ENCODE results near the gene C19orf44.

DNA sequence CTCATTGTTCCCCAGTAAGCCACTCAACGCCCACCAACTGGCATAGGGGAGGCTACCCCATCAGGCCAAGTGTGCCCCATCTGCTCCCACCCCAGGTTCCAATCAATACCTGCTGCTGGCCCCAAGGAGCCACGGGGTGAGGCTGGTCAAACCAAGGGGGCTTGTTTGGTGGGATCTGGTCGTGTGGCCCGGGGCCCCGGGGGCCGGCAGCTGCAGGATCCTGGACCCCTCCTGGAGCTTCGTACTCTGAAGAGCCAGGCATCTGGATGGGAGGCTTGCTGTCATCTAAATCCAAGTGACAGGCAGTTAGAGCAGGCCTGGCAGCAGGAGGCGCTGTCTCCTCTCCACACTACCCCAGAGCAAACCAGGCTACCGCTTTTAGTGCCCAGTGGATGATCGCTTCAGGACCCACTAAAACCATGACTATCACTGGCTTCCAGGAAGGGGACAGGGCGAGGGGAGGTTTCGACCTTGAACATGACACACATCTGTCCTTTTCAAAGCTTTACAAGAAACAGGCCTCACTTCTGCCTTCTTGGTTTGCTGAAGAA, 31.9 kb downstream of the C19orf44 start:
- TF ChIP-seq, protein P1, sequence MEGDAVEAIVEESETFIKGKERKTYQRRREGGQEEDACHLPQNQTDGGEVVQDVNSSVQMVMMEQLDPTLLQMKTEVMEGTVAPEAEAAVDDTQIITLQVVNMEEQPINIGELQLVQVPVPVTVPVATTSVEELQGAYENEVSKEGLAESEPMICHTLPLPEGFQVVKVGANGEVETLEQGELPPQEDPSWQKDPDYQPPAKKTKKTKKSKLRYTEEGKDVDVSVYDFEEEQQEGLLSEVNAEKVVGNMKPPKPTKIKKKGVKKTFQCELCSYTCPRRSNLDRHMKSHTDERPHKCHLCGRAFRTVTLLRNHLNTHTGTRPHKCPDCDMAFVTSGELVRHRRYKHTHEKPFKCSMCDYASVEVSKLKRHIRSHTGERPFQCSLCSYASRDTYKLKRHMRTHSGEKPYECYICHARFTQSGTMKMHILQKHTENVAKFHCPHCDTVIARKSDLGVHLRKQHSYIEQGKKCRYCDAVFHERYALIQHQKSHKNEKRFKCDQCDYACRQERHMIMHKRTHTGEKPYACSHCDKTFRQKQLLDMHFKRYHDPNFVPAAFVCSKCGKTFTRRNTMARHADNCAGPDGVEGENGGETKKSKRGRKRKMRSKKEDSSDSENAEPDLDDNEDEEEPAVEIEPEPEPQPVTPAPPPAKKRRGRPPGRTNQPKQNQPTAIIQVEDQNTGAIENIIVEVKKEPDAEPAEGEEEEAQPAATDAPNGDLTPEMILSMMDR (conservative IDR thresholded peaks at IDR 0.05; ENCODE audit: low read length) = peak; percentile 78
- TF ChIP-seq EZH2phosphoT487 (IDR thresholded peaks at IDR 0.05; ENCODE audit: borderline replicate concordance, low read depth, low read length) = no peak
